ENCODE data around the gene CAPZA2. TPM values are rescaled to one million over a fixed set of nuclear protein-coding genes. Genes with fewer than 3 reads are reported as not detected.
A peak's percentile ranks its signal among the peaks of the same experiment; 100 is the strongest.

The CAPZA2 gene
- total and polyA plus RNA-seq, 9 of the 15 experiments (the other 6 are each of a cell fraction or from before 2014, with no cell fraction given): 67.0 to 524 (median 176) TPM

GRCh38 chr7:116957874-116958273 lies 95.5 kb downstream of the CAPZA2 start:
- BruUV-seq (replicated peaks): no TSS peak
- Histone ChIP-seq H3K4me2 (ENCODE audit: insufficient read depth, low read length) (no peak overlapping the region), H3K27ac (ENCODE audit: extremely low read depth, low read depth, low read length) (no peak overlapping the region), H3K79me2 (ENCODE audit: control insufficient read depth, insufficient read depth, low read length) (peaks cover 67% of the 10 kb centered on the region), H3K9me3 (replicated peaks; ENCODE audit: control insufficient read depth, insufficient read depth, low read depth, low read length) (no peaks in the 10 kb centered on the region), H3K9ac (ENCODE audit: insufficient read depth in 1 of 2, low read depth in 2 of 2, low read length in 2 of 2) (no peak overlapping the region), H3K36me3 (ENCODE audit: control insufficient read depth, insufficient read depth, low read length) (peaks cover 8% of the 10 kb centered on the region; the same call in 1 of the 3 replicates), H3K4me1 (replicated peaks in 1 of 2; ENCODE audit: control insufficient read depth in 2 of 2, insufficient read depth in 2 of 2, low read length in 2 of 2) (peaks cover 4 to 27% of the 10 kb centered on the region in 2 experiments), H4K20me1 (replicated peaks; ENCODE audit: control insufficient read depth, insufficient read depth, low read length) (no peaks in the 10 kb centered on the region), H3K4me3 (no peak overlapping the region), H2AFZ (ENCODE audit: low read depth, low read length) (no peak overlapping the region), H3K27me3 (ENCODE audit: control insufficient read depth in 2 of 2, insufficient read depth in 2 of 2, low read length in 2 of 2) (no peaks in the 10 kb centered on the region), H3K9me1 (ENCODE audit: control insufficient read depth, insufficient read depth, low read length) (no peaks in the 10 kb centered on the region)
- ChIA-PET CTCF (ENCODE audit: low intra/inter-chr PET ratio) (no interaction called here), POLR2A (interaction anchor here (1.0 to 4.5 kb wide), 6 partner anchors 10 to 51 kb away, joined by 3 to 38 read pairs (median 4); no protein-coding TSS in a partner anchor)
- ATAC-seq: no peak
- WGBS (ENCODE audit: insufficient coverage, low coverage, missing lambda C conversion rate): 26% methylated on average over 2 of the region's 2 CpGs
- TF ChIP-seq NFIC (IDR thresholded peaks at IDR 0.05) (no peak), ZNF384 (IDR thresholded peaks at IDR 0.05; ENCODE audit: low read depth, low read length) (0 out of 2 replicates have a peak, but pooled peaks have one; percentile 36), MCM2 (IDR thresholded peaks at IDR 0.05; ENCODE audit: low read depth) (no peak), E4F1 (CRISPR knock-in tag; IDR thresholded peaks at IDR 0.05; ENCODE audit: borderline replicate concordance) (no peak), MTA2 (IDR thresholded peaks at IDR 0.05; ENCODE audit: low read depth) (no peak), EP300 (IDR thresholded peaks at IDR 0.05; ENCODE audit: low read length) (no peak), ZNF699 (CRISPR knock-in tag; IDR thresholded peaks at IDR 0.05; ENCODE audit: insufficient replicate concordance) (no peak), GMEB1 (CRISPR knock-in tag; IDR thresholded peaks at IDR 0.05) (no peak), PML (IDR thresholded peaks at IDR 0.05; ENCODE audit: low read length) (0 out of 2 replicates have a peak, but pooled peaks have one; percentile 7)
- in situ Hi-C loops (cut with MboI) (loop anchor here (25.0 kb wide), 1 partner anchor 1229 kb away; the partner anchor contains the start of gene LSM8), intact Hi-C loops (cut with micrococcal nuclease) (loop anchor here (10.0 kb wide), 3 partner anchors 453 to 1227 kb away; partner anchors contain the start of gene LSM8)
- no peak for FAIRE-seq
- DNase-seq (ENCODE audit: extremely low read depth in 1 of 4, low spot score in 3 of 4): no peak

Measured in K562 (cell line).